ENCODE results near the gene SPOCD1. TPM values are rescaled to one million over a fixed set of nuclear protein-coding genes. Genes with fewer than 3 reads are reported as not detected.

Gene SPOCD1
- total and polyA plus RNA-seq, 2 experiments from 2014 or later: 0.73 to 1.3 TPM

DNA sequence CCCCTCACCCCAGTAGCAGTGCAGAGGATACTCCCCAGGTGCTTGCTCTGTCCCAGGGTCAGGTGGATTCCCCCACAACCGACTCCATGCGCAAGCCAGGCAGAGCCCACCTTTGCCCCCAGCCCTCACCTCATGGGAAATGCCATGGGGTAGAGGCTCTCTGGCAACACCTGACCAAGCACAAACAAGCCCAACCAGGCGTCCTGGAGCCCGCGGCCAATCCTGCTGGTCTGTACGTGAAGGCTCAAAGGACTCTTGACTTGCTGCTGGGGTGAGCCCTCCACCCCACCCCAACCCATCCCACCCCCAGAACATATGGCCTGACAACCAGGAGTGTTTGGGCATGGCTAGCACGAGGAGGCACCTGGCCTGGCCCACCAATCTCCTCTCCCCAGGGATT, 53.5 kb downstream of the SPOCD1 start:
- H3K27ac Mint-ChIP-seq: no peak overlapping the region
- DNase-seq (ENCODE audit: low spot score) (no peak), ATAC-seq (peak; percentile 0; the same call in 2 of the 3 replicates)
- Histone ChIP-seq H3K4me3 (peak overlapping the region; percentile 95), H3K27me3 (ENCODE audit: insufficient read depth) (peaks cover 24% of the 10 kb centered on the region), H3F3A (replicated peaks; ENCODE audit: low read depth) (peaks cover 21% of the 10 kb centered on the region), H3K4me2 (peak overlapping the region; percentile 98), H3K79me2 (replicated peaks; ENCODE audit: insufficient read depth) (peaks cover 10% of the 10 kb centered on the region; the same call in 1 of the 2 replicates), H3K27ac (ENCODE audit: low read depth) (no peak overlapping the region), H3K36me3 (ENCODE audit: insufficient read depth) (no peaks in the 10 kb centered on the region), H3K4me1 (ENCODE audit: insufficient read depth) (peaks cover 57% of the 10 kb centered on the region), H3K9me2 (ENCODE audit: insufficient read depth) (no peaks in the 10 kb centered on the region), H2AFZ (no peak overlapping the region), H4K20me1 (replicated peaks; ENCODE audit: insufficient read depth) (peaks cover 7% of the 10 kb centered on the region; the same call in 1 of the 2 replicates)
- H3K9me3 Mint-ChIP-seq: no peaks in the 10 kb centered on the region; the same call in 1 of the 3 replicates
- peaks cover 37% of the 10 kb centered on the region for H3K27me3 Mint-ChIP-seq (ENCODE audit: insufficient read depth, low read depth, poor library complexity)
- H3K4me1 Mint-ChIP-seq: peaks cover 62% of the 10 kb centered on the region
- TF ChIP-seq, protein P1, sequence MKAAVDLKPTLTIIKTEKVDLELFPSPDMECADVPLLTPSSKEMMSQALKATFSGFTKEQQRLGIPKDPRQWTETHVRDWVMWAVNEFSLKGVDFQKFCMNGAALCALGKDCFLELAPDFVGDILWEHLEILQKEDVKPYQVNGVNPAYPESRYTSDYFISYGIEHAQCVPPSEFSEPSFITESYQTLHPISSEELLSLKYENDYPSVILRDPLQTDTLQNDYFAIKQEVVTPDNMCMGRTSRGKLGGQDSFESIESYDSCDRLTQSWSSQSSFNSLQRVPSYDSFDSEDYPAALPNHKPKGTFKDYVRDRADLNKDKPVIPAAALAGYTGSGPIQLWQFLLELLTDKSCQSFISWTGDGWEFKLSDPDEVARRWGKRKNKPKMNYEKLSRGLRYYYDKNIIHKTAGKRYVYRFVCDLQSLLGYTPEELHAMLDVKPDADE (IDR thresholded peaks at IDR 0.05): no peak
- TF ChIP-seq NANOG (IDR thresholded peaks at IDR 0.05; ENCODE audit: borderline replicate concordance) (no peak), EZH2 (IDR thresholded peaks at IDR 0.05; ENCODE audit: low read depth, unreplicated experiment) (no peak), JUNB (IDR thresholded peaks at IDR 0.05; ENCODE audit: unreplicated experiment) (no peak), ZNF331 (CRISPR knock-in tag; IDR thresholded peaks at IDR 0.05; ENCODE audit: low read depth) (no peak)
- TF ChIP-seq, protein P2, sequence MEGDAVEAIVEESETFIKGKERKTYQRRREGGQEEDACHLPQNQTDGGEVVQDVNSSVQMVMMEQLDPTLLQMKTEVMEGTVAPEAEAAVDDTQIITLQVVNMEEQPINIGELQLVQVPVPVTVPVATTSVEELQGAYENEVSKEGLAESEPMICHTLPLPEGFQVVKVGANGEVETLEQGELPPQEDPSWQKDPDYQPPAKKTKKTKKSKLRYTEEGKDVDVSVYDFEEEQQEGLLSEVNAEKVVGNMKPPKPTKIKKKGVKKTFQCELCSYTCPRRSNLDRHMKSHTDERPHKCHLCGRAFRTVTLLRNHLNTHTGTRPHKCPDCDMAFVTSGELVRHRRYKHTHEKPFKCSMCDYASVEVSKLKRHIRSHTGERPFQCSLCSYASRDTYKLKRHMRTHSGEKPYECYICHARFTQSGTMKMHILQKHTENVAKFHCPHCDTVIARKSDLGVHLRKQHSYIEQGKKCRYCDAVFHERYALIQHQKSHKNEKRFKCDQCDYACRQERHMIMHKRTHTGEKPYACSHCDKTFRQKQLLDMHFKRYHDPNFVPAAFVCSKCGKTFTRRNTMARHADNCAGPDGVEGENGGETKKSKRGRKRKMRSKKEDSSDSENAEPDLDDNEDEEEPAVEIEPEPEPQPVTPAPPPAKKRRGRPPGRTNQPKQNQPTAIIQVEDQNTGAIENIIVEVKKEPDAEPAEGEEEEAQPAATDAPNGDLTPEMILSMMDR (conservative IDR thresholded peaks at IDR 0.05; ENCODE audit: low read depth in 2 of 2): no peak
- H3K36me3 Mint-ChIP-seq (ENCODE audit: low read depth): no peaks in the 10 kb centered on the region
- peak overlapping the region; percentile 75 for H3K4me3 Mint-ChIP-seq

DNA sequence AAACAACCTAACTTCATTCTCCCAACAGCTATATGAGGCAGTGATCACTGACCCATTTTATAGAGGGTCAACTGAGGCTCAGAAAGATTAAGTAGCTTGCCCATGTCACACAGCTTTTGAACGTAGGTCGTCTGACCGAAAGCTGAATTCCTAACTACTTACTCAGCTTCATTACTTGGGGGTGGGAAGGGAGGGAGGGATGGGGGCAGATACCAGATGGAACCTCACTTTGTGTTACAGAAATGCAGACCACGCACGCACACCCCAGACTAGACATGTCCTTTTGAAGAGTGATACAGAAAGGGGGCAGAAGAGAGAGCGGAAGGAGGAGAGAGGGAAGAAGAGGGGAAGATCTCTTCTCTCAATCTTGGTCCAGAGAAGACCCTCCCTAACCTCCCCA, 53.9 kb downstream of the SPOCD1 start:
- H3K4me1 ChIP-seq (ENCODE audit: insufficient read depth): peaks cover 56% of the 10 kb centered on the region
- peak overlapping the region; percentile 98 for H3K4me2 ChIP-seq
- peaks cover 25% of the 10 kb centered on the region for H3F3A ChIP-seq (replicated peaks; ENCODE audit: low read depth)
- Mint-ChIP-seq H3K4me3 (peak overlapping the region; percentile 75), H3K9me3 (no peaks in the 10 kb centered on the region; the same call in 1 of the 3 replicates), H3K4me1 (peaks cover 65% of the 10 kb centered on the region), H3K27me3 (ENCODE audit: insufficient read depth, low read depth, poor library complexity) (peaks cover 39% of the 10 kb centered on the region), H3K36me3 (ENCODE audit: low read depth) (no peaks in the 10 kb centered on the region), H3K27ac (no peak overlapping the region)
- no peaks in the 10 kb centered on the region for H3K36me3 ChIP-seq (ENCODE audit: insufficient read depth)
- H2AFZ ChIP-seq: no peak overlapping the region
- peaks cover 12% of the 10 kb centered on the region; the same call in 1 of the 2 replicates for H3K79me2 ChIP-seq (replicated peaks; ENCODE audit: insufficient read depth)
- H3K27ac ChIP-seq (ENCODE audit: low read depth): no peak overlapping the region
- peaks cover 24% of the 10 kb centered on the region for H3K27me3 ChIP-seq (ENCODE audit: insufficient read depth)
- H3K9me2 ChIP-seq (ENCODE audit: insufficient read depth): no peaks in the 10 kb centered on the region
- ATAC-seq (no peak), DNase-seq (ENCODE audit: low spot score) (no peak)
- TF ChIP-seq EZH2 (IDR thresholded peaks at IDR 0.05; ENCODE audit: low read depth, unreplicated experiment): no peak
- TF ChIP-seq ZNF331 (CRISPR knock-in tag; IDR thresholded peaks at IDR 0.05; ENCODE audit: low read depth): no peak
- TF ChIP-seq CREB1 (CRISPR knock-in tag; IDR thresholded peaks at IDR 0.05; ENCODE audit: low read depth): no peak
- TF ChIP-seq ZNF114 (CRISPR knock-in tag; IDR thresholded peaks at IDR 0.05): no peak
- TF ChIP-seq, protein P1 (IDR thresholded peaks at IDR 0.05): no peak
- no peak for TF ChIP-seq NANOG (IDR thresholded peaks at IDR 0.05; ENCODE audit: borderline replicate concordance)
- TF ChIP-seq, protein P3, sequence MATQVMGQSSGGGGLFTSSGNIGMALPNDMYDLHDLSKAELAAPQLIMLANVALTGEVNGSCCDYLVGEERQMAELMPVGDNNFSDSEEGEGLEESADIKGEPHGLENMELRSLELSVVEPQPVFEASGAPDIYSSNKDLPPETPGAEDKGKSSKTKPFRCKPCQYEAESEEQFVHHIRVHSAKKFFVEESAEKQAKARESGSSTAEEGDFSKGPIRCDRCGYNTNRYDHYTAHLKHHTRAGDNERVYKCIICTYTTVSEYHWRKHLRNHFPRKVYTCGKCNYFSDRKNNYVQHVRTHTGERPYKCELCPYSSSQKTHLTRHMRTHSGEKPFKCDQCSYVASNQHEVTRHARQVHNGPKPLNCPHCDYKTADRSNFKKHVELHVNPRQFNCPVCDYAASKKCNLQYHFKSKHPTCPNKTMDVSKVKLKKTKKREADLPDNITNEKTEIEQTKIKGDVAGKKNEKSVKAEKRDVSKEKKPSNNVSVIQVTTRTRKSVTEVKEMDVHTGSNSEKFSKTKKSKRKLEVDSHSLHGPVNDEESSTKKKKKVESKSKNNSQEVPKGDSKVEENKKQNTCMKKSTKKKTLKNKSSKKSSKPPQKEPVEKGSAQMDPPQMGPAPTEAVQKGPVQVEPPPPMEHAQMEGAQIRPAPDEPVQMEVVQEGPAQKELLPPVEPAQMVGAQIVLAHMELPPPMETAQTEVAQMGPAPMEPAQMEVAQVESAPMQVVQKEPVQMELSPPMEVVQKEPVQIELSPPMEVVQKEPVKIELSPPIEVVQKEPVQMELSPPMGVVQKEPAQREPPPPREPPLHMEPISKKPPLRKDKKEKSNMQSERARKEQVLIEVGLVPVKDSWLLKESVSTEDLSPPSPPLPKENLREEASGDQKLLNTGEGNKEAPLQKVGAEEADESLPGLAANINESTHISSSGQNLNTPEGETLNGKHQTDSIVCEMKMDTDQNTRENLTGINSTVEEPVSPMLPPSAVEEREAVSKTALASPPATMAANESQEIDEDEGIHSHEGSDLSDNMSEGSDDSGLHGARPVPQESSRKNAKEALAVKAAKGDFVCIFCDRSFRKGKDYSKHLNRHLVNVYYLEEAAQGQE (IDR thresholded peaks at IDR 0.05; ENCODE audit: unreplicated experiment): no peak
- TF ChIP-seq, protein P2 (conservative IDR thresholded peaks at IDR 0.05; ENCODE audit: low read depth in 2 of 2): no peak
- no peak for TF ChIP-seq POLR2AphosphoS5 (IDR thresholded peaks at IDR 0.05; ENCODE audit: low read depth)
- no peak for TF ChIP-seq JUNB (IDR thresholded peaks at IDR 0.05; ENCODE audit: unreplicated experiment)
- H3K4me3 ChIP-seq: peak overlapping the region; percentile 95
- H4K20me1 ChIP-seq (replicated peaks; ENCODE audit: insufficient read depth): peaks cover 7% of the 10 kb centered on the region; the same call in 1 of the 2 replicates

Data from GM23338 (cell line).